ENCODE results near the gene CYBB. TPM values are rescaled to one million over a fixed set of nuclear protein-coding genes. Genes with fewer than 3 reads are reported as not detected.

CYBB gene
- total and polyA plus RNA-seq, 2 experiments from 2014 or later, result 0.06 TPM; not detected in 1

DNA sequence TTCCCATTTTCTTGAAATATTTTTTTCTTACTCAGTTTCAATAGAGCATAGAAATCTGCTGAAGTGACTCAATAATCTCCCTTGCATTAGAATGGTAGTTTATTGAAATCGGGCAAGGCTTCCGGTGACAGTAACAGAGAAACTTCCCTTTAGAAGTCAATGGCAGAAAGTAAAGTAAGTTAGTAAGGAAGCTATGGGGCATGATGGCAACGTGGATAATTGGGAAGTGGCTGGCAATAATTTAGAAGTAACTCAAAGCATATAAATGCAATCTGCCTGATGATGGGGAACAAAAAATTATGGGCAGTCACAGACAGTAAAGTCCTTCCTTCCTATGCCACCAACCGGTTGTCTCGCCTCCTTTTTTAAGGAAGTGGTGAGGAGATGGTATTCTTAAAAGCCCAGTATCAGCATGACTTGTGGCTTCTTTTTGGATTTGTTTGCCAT lies 7.6 kb downstream of the CYBB start:
- Histone ChIP-seq H3K27me3 (ENCODE audit: insufficient read depth) (no peaks in the 10 kb centered on the region), H3K4me1 (ENCODE audit: insufficient read depth) (no peaks in the 10 kb centered on the region), H3K4me3 (no peak overlapping the region), H3K36me3 (ENCODE audit: insufficient read depth) (no peaks in the 10 kb centered on the region), H3K4me2 (no peak overlapping the region), H3K79me2 (replicated peaks; ENCODE audit: insufficient read depth) (no peaks in the 10 kb centered on the region), H3K9me2 (ENCODE audit: insufficient read depth) (no peaks in the 10 kb centered on the region), H3K27ac (ENCODE audit: low read depth) (no peak overlapping the region), H2AFZ (no peak overlapping the region), H3F3A (replicated peaks; ENCODE audit: low read depth) (no peaks in the 10 kb centered on the region), H4K20me1 (replicated peaks; ENCODE audit: insufficient read depth) (no peaks in the 10 kb centered on the region)
- TF ChIP-seq POLR2AphosphoS5 (IDR thresholded peaks at IDR 0.05; ENCODE audit: low read depth) (no peak), STAT1 (IDR thresholded peaks at IDR 0.05; ENCODE audit: unreplicated experiment) (no peak), EZH2 (IDR thresholded peaks at IDR 0.05; ENCODE audit: low read depth, unreplicated experiment) (no peak), EZH2phosphoT487 (IDR thresholded peaks at IDR 0.05; ENCODE audit: unreplicated experiment) (no peak), NANOG (IDR thresholded peaks at IDR 0.05; ENCODE audit: borderline replicate concordance) (no peak), ZNF114 (CRISPR knock-in tag; IDR thresholded peaks at IDR 0.05) (no peak), JUNB (IDR thresholded peaks at IDR 0.05; ENCODE audit: unreplicated experiment) (no peak), ZNF331 (CRISPR knock-in tag; IDR thresholded peaks at IDR 0.05; ENCODE audit: low read depth) (no peak), CREB1 (CRISPR knock-in tag; IDR thresholded peaks at IDR 0.05; ENCODE audit: low read depth) (no peak)
- TF ChIP-seq, protein P1, sequence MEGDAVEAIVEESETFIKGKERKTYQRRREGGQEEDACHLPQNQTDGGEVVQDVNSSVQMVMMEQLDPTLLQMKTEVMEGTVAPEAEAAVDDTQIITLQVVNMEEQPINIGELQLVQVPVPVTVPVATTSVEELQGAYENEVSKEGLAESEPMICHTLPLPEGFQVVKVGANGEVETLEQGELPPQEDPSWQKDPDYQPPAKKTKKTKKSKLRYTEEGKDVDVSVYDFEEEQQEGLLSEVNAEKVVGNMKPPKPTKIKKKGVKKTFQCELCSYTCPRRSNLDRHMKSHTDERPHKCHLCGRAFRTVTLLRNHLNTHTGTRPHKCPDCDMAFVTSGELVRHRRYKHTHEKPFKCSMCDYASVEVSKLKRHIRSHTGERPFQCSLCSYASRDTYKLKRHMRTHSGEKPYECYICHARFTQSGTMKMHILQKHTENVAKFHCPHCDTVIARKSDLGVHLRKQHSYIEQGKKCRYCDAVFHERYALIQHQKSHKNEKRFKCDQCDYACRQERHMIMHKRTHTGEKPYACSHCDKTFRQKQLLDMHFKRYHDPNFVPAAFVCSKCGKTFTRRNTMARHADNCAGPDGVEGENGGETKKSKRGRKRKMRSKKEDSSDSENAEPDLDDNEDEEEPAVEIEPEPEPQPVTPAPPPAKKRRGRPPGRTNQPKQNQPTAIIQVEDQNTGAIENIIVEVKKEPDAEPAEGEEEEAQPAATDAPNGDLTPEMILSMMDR (conservative IDR thresholded peaks at IDR 0.05; ENCODE audit: low read depth in 2 of 2), result no peak
- TF ChIP-seq, protein P2, sequence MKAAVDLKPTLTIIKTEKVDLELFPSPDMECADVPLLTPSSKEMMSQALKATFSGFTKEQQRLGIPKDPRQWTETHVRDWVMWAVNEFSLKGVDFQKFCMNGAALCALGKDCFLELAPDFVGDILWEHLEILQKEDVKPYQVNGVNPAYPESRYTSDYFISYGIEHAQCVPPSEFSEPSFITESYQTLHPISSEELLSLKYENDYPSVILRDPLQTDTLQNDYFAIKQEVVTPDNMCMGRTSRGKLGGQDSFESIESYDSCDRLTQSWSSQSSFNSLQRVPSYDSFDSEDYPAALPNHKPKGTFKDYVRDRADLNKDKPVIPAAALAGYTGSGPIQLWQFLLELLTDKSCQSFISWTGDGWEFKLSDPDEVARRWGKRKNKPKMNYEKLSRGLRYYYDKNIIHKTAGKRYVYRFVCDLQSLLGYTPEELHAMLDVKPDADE (IDR thresholded peaks at IDR 0.05), result no peak
- TF ChIP-seq, protein P3, sequence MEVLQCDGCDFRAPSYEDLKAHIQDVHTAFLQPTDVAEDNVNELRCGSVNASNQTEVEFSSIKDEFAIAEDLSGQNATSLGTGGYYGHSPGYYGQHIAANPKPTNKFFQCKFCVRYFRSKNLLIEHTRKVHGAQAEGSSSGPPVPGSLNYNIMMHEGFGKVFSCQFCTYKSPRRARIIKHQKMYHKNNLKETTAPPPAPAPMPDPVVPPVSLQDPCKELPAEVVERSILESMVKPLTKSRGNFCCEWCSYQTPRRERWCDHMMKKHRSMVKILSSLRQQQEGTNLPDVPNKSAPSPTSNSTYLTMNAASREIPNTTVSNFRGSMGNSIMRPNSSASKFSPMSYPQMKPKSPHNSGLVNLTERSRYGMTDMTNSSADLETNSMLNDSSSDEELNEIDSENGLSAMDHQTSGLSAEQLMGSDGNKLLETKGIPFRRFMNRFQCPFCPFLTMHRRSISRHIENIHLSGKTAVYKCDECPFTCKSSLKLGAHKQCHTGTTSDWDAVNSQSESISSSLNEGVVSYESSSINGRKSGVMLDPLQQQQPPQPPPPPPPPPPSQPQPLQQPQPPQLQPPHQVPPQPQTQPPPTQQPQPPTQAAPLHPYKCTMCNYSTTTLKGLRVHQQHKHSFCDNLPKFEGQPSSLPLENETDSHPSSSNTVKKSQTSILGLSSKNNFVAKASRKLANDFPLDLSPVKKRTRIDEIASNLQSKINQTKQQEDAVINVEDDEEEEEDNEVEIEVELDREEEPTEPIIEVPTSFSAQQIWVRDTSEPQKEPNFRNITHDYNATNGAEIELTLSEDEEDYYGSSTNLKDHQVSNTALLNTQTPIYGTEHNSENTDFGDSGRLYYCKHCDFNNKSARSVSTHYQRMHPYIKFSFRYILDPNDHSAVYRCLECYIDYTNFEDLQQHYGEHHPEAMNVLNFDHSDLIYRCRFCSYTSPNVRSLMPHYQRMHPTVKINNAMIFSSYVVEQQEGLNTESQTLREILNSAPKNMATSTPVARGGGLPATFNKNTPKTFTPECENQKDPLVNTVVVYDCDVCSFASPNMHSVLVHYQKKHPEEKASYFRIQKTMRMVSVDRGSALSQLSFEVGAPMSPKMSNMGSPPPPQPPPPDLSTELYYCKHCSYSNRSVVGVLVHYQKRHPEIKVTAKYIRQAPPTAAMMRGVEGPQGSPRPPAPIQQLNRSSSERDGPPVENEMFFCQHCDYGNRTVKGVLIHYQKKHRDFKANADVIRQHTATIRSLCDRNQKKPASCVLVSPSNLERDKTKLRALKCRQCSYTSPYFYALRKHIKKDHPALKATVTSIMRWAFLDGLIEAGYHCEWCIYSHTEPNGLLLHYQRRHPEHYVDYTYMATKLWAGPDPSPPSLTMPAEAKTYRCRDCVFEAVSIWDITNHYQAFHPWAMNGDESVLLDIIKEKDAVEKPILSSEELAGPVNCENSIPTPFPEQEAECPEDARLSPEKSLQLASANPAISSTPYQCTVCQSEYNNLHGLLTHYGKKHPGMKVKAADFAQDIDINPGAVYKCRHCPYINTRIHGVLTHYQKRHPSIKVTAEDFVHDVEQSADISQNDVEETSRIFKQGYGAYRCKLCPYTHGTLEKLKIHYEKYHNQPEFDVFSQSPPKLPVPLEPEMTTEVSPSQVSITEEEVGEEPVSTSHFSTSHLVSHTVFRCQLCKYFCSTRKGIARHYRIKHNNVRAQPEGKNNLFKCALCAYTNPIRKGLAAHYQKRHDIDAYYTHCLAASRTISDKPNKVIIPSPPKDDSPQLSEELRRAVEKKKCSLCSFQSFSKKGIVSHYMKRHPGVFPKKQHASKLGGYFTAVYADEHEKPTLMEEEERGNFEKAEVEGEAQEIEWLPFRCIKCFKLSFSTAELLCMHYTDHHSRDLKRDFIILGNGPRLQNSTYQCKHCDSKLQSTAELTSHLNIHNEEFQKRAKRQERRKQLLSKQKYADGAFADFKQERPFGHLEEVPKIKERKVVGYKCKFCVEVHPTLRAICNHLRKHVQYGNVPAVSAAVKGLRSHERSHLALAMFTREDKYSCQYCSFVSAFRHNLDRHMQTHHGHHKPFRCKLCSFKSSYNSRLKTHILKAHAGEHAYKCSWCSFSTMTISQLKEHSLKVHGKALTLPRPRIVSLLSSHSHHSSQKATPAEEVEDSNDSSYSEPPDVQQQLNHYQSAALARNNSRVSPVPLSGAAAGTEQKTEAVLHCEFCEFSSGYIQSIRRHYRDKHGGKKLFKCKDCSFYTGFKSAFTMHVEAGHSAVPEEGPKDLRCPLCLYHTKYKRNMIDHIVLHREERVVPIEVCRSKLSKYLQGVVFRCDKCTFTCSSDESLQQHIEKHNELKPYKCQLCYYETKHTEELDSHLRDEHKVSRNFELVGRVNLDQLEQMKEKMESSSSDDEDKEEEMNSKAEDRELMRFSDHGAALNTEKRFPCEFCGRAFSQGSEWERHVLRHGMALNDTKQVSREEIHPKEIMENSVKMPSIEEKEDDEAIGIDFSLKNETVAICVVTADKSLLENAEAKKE (CRISPR knock-in tag; IDR thresholded peaks at IDR 0.05), result no peak
- TF ChIP-seq, protein P4, sequence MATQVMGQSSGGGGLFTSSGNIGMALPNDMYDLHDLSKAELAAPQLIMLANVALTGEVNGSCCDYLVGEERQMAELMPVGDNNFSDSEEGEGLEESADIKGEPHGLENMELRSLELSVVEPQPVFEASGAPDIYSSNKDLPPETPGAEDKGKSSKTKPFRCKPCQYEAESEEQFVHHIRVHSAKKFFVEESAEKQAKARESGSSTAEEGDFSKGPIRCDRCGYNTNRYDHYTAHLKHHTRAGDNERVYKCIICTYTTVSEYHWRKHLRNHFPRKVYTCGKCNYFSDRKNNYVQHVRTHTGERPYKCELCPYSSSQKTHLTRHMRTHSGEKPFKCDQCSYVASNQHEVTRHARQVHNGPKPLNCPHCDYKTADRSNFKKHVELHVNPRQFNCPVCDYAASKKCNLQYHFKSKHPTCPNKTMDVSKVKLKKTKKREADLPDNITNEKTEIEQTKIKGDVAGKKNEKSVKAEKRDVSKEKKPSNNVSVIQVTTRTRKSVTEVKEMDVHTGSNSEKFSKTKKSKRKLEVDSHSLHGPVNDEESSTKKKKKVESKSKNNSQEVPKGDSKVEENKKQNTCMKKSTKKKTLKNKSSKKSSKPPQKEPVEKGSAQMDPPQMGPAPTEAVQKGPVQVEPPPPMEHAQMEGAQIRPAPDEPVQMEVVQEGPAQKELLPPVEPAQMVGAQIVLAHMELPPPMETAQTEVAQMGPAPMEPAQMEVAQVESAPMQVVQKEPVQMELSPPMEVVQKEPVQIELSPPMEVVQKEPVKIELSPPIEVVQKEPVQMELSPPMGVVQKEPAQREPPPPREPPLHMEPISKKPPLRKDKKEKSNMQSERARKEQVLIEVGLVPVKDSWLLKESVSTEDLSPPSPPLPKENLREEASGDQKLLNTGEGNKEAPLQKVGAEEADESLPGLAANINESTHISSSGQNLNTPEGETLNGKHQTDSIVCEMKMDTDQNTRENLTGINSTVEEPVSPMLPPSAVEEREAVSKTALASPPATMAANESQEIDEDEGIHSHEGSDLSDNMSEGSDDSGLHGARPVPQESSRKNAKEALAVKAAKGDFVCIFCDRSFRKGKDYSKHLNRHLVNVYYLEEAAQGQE (IDR thresholded peaks at IDR 0.05; ENCODE audit: unreplicated experiment), result no peak
- Mint-ChIP-seq H3K27ac (no peak overlapping the region), H3K4me3 (no peak overlapping the region), H3K9me3 (no peaks in the 10 kb centered on the region), H3K36me3 (ENCODE audit: low read depth) (no peaks in the 10 kb centered on the region), H3K4me1 (no peaks in the 10 kb centered on the region), H3K27me3 (ENCODE audit: insufficient read depth, low read depth, poor library complexity) (no peaks in the 10 kb centered on the region)
- DNase-seq (ENCODE audit: low spot score) (no peak), ATAC-seq (no peak)
